Measurements from ENCODE around the gene PLEKHG5.
"Not testable (repeated sequence)": the region's sequence is repeated elsewhere in the genome, so short reads cannot be mapped to it uniquely, and the experiment has no call there.

DNA sequence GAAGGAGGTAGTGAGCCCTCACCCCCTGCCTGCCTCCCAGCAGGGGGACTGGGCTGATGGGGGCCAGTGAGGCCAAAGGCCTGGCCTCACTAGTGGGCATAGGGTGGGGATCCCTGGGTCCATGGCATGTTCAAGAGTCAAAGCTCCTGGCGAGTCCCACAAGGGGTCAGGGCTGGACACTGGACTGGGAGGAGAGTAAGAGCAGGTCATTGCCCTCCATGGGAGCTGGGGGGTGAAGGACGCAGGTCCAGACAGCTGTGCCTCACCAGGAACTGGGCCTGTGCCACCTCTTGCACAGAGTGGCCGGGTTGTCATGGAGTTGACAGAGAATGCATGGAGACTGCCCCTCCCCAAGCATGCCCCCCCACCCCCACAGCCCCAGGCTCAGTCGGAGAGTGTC, 45.5 kb downstream of the PLEKHG5 start:
- TF ChIP-seq, protein P1, sequence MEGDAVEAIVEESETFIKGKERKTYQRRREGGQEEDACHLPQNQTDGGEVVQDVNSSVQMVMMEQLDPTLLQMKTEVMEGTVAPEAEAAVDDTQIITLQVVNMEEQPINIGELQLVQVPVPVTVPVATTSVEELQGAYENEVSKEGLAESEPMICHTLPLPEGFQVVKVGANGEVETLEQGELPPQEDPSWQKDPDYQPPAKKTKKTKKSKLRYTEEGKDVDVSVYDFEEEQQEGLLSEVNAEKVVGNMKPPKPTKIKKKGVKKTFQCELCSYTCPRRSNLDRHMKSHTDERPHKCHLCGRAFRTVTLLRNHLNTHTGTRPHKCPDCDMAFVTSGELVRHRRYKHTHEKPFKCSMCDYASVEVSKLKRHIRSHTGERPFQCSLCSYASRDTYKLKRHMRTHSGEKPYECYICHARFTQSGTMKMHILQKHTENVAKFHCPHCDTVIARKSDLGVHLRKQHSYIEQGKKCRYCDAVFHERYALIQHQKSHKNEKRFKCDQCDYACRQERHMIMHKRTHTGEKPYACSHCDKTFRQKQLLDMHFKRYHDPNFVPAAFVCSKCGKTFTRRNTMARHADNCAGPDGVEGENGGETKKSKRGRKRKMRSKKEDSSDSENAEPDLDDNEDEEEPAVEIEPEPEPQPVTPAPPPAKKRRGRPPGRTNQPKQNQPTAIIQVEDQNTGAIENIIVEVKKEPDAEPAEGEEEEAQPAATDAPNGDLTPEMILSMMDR (conservative IDR thresholded peaks at IDR 0.05), result not testable (repeated sequence)
- not testable (repeated sequence) for TF ChIP-seq ZFX (IDR thresholded peaks at IDR 0.05)
